ENCODE results near the gene MAF.
A peak's percentile ranks its signal among the peaks of the same experiment; 100 is the strongest.

MAF gene

GRCh38 chr16:79601092-79601930 lies 774 bp upstream of the MAF start:
- no peak for TF ChIP-seq CTCF (IDR thresholded peaks at IDR 0.05; ENCODE audit: low read depth, low read length, missing control alignments)
- peak overlapping the region; percentile 62 for H3K4me3 ChIP-seq (ENCODE audit: low read depth, low read length)
- no peak for DNase-seq (ENCODE audit: low read depth)
- in situ Hi-C loops (cut with HindIII; ENCODE audit: low sequenced_read_pairs), result no loop called here

GRCh38 chr16:79599837-79600637 lies 500 bp downstream of the MAF start:
- in situ Hi-C loops (cut with HindIII; ENCODE audit: low sequenced_read_pairs), result no loop called here
- TF ChIP-seq CTCF (IDR thresholded peaks at IDR 0.05; ENCODE audit: low read depth, low read length, missing control alignments), result no peak
- no peak for DNase-seq (ENCODE audit: low read depth)
- peak overlapping the region; percentile 62 for H3K4me3 ChIP-seq (ENCODE audit: low read depth, low read length)

GRCh38 chr16:79599256-79599836 lies 1.2 kb downstream of the MAF start:
- no peak for TF ChIP-seq CTCF (IDR thresholded peaks at IDR 0.05; ENCODE audit: low read depth, low read length, missing control alignments)
- in situ Hi-C loops (cut with HindIII; ENCODE audit: low sequenced_read_pairs), result no loop called here
- H3K4me3 ChIP-seq (ENCODE audit: low read depth, low read length), result peak overlapping the region; percentile 62
- no peak for DNase-seq (ENCODE audit: low read depth)

- peak; percentile 4 for TF ChIP-seq CTCF (IDR thresholded peaks at IDR 0.05; ENCODE audit: low read depth, low read length, missing control alignments)
- peak overlapping the region; percentile 46 for H3K4me3 ChIP-seq (ENCODE audit: low read depth, low read length)
- in situ Hi-C loops (cut with HindIII; ENCODE audit: low sequenced_read_pairs), result no loop called here
- peak; percentile 31 for DNase-seq (ENCODE audit: low read depth)
Observed at GRCh38 chr16:79598348-79599181, 2.0 kb downstream of the MAF start.

GRCh38 chr16:79598063-79598347 lies 2.5 kb downstream of the MAF start:
- no peak for DNase-seq (ENCODE audit: low read depth)
- no peak for TF ChIP-seq CTCF (IDR thresholded peaks at IDR 0.05; ENCODE audit: low read depth, low read length, missing control alignments)

More at GRCh38 chr16:79598063-79598347, 2.5 kb downstream of the MAF start:
- peak overlapping the region; percentile 46 for H3K4me3 ChIP-seq (ENCODE audit: low read depth, low read length)
- in situ Hi-C loops (cut with HindIII; ENCODE audit: low sequenced_read_pairs), result no loop called here
